Smooth muscle cell (in vitro differentiated cells): ENCODE data around the gene TECR. TPM values are rescaled to one million over a fixed set of nuclear protein-coding genes. Genes with fewer than 3 reads are reported as not detected.

Experiments used
- DNase-seq: peaks from one replicate; lab custom pipeline; 2025; ENCODE audit not compliant: unreplicated experiment; lab: John Stamatoyannopoulos, UW
- H2AFZ ChIP-seq: fragments of 200-600 bp; sonication (generic); 2 replicates; pipeline ENCODE4 v1.6.0; 2016; ENCODE audit warnings: antibody characterized with exemption, low read depth, mild to moderate bottlenecking
- H3F3A ChIP-seq: fragments of 200-600 bp; sonication (generic); 2 replicates; pipeline ENCODE4 v1.6.0; 2017; ENCODE audit warnings: antibody characterized with exemption, low read depth
- H3K27ac ChIP-seq: fragments of 200-600 bp; sonication (generic); 2 replicates; pipeline ENCODE4 v1.5.1; 2016; ENCODE audit warnings: low read depth, mild to moderate bottlenecking
- H3K27me3 ChIP-seq: fragments of 200-600 bp; sonication (generic); 2 replicates; pipeline ENCODE4 v1.6.1; 2016; ENCODE audit warnings: low read depth, mild to moderate bottlenecking
- H3K36me3 ChIP-seq: fragments of 200-600 bp; sonication (generic); 2 replicates; pipeline ENCODE4 v1.5.1; 2016; ENCODE audit warnings: low read depth
- H3K4me1 ChIP-seq: fragments of 200-600 bp; sonication (generic); 2 replicates; pipeline ENCODE4 v1.5.1; 2016; ENCODE audit warnings: low read depth
- H3K4me2 ChIP-seq: fragments of 200-600 bp; sonication (generic); 2 replicates; pipeline ENCODE4 v1.6.0; 2016; ENCODE audit warnings: mild to moderate bottlenecking
- H3K4me3 ChIP-seq: fragments of 200-600 bp; sonication (generic); 2 replicates; pipeline ENCODE4 v1.5.1; 2016; ENCODE audit warnings: mild to moderate bottlenecking
- H3K79me2 ChIP-seq: fragments of 200-600 bp; sonication (generic); 2 replicates; pipeline ENCODE4 v1.6.0; 2016; ENCODE audit warnings: low read depth, mild to moderate bottlenecking
- H3K9ac ChIP-seq: fragments of 200-600 bp; sonication (generic); 2 replicates; pipeline ENCODE4 v1.6.0; 2016; ENCODE audit warnings: low read depth
- H3K9me3 ChIP-seq: fragments of 200-600 bp; sonication (generic); replicated peaks from 2 replicates; pipeline ENCODE4 v1.5.1; 2016; ENCODE audit warnings: low read depth
- H4K20me1 ChIP-seq: fragments of 200-600 bp; sonication (generic); 2 replicates; pipeline ENCODE4 v1.6.0; 2016; ENCODE audit warnings: low read depth
- WGBS: methylation state at CpG from one replicate; pipeline ENCODE4 v1.1.7; 2016; ENCODE audit warnings: low lambda C conversion rate; 5-methylcytosine and 5-hydroxymethylcytosine counted together
- polyA plus RNA-seq: library from polyadenylated mRNA; unstranded; fragments of >200 nt; fragmentation: Nextera tagmentation; extraction: Ambion mirVana; gene quantifications from 2 replicates; pipeline ENCODE4 v1.2.1, GENCODE V29; 2016
- total RNA-seq: library from RNA; depleted of rRNA; stranded (reverse); fragments of >200 nt; gene quantifications from 2 replicates; pipeline ENCODE4 v1.2.3, GENCODE V29; 2014
- TF ChIP-seq, protein P1 (sequence below): fragments of 200-600 bp; sonication (generic); IDR thresholded peaks from 2 replicates; pipeline ENCODE4 v1.5.1; 2017; ENCODE audit warnings: borderline replicate concordance, mild to moderate bottlenecking, antibody characterized with exemption; ENCODE audit not compliant: insufficient read depth, poor library complexity, severe bottlenecking

Gene TECR
- total and polyA plus RNA-seq, 2 experiments from 2014 or later: 86.1 to 216 TPM

DNA sequence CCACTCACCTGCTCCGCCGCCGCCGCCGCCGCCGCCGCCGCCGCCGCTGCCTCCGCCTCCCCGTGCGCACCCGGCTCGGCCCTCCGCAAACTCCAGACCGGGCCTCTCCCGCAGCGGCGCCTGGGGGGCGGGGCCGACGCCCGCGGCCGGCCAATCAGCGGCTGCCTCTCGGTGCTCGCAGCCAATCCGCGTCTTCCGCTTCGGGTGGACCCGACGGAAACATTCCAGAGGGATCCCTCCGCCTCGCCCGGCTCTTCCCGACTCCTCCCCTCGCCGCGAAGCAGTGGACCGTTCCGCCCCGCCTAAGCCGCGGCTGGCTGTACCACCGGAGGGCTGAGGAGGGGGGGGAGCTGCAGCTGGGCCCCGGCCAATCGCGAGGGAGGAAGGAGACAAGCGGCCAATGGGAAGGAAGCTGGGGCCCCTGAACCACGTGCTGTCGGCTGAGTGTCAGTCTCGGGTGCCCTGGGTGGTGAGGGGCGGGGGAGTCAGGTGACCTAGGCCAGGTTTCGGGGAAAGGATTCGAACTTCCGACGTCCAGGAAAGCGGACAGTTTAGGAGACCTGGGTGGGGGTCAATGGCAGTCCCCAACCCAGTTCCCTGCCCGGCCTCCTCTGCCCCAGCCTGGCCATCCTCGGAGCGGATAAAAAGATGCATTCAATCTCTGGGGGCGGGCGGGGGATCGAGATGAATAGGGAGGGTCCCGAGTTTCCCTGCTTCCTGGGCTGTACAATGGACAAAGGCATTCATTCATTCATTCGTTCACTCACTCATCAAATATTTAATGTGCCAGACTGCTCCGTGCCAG is 33.2 kb upstream of the TECR start, which contains the start of gene GIPC1:
Gene GIPC1, minus strand, starts transcription at position 99 of the 805 bp plus-strand sequence. CDS start 13,151 bp downstream, outside the sequence.
- Histone ChIP-seq H3K9me3 (no peaks in the 10 kb centered on the region), H3K4me2 (peak within 1 kb of the TSS; percentile 90), H4K20me1 (peaks cover 35% of the 10 kb centered on the region), H3F3A (no peaks in the 10 kb centered on the region), H3K27ac (peak within 1 kb of the TSS; percentile 70), H3K36me3 (no peaks in the 10 kb centered on the region), H3K4me1 (peaks cover 14% of the 10 kb centered on the region), H3K4me3 (peak within 1 kb of the TSS; percentile 75), H2AFZ (peak within 1 kb of the TSS; percentile 33), H3K79me2 (peaks cover 45% of the 10 kb centered on the region), H3K9ac (peak within 1 kb of the TSS; percentile 56), H3K27me3 (no peaks in the 10 kb centered on the region)
- TF ChIP-seq, protein P1, sequence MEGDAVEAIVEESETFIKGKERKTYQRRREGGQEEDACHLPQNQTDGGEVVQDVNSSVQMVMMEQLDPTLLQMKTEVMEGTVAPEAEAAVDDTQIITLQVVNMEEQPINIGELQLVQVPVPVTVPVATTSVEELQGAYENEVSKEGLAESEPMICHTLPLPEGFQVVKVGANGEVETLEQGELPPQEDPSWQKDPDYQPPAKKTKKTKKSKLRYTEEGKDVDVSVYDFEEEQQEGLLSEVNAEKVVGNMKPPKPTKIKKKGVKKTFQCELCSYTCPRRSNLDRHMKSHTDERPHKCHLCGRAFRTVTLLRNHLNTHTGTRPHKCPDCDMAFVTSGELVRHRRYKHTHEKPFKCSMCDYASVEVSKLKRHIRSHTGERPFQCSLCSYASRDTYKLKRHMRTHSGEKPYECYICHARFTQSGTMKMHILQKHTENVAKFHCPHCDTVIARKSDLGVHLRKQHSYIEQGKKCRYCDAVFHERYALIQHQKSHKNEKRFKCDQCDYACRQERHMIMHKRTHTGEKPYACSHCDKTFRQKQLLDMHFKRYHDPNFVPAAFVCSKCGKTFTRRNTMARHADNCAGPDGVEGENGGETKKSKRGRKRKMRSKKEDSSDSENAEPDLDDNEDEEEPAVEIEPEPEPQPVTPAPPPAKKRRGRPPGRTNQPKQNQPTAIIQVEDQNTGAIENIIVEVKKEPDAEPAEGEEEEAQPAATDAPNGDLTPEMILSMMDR: no peak
- WGBS: 12% methylated on average over 56 of the region's 71 CpGs
- DNase-seq: peak; percentile 88

GRCh38 chr19:14496834-14497227 is 32.6 kb upstream of the TECR start:
- Histone ChIP-seq H3K9ac (no peak overlapping the region), H3K4me1 (peaks cover 14% of the 10 kb centered on the region), H3K27ac (no peak overlapping the region), H3K4me2 (peak overlapping the region; percentile 63), H3K4me3 (no peak overlapping the region), H4K20me1 (peaks cover 29% of the 10 kb centered on the region), H3F3A (no peaks in the 10 kb centered on the region), H2AFZ (peak overlapping the region; percentile 33), H3K79me2 (peaks cover 39% of the 10 kb centered on the region), H3K36me3 (no peaks in the 10 kb centered on the region), H3K9me3 (no peaks in the 10 kb centered on the region), H3K27me3 (no peaks in the 10 kb centered on the region)
- TF ChIP-seq, protein P1: no peak
- 90% methylated on average over 7 of the region's 7 CpGs for WGBS
- no peak for DNase-seq

GRCh38 chr19:14497228-14497921 is 32.0 kb upstream of the TECR start:
- no peak for DNase-seq
- Histone ChIP-seq H3K4me3 (no peak overlapping the region), H3K27ac (no peak overlapping the region), H3K9me3 (no peaks in the 10 kb centered on the region), H4K20me1 (peaks cover 23% of the 10 kb centered on the region), H3K27me3 (no peaks in the 10 kb centered on the region), H3K9ac (no peak overlapping the region), H3K4me1 (peaks cover 14% of the 10 kb centered on the region), H3K4me2 (no peak overlapping the region), H3K79me2 (peaks cover 34% of the 10 kb centered on the region), H2AFZ (peak overlapping the region; percentile 33), H3F3A (no peaks in the 10 kb centered on the region), H3K36me3 (no peaks in the 10 kb centered on the region)
- 87% methylated on average over 6 of the region's 6 CpGs for WGBS
- TF ChIP-seq, protein P1: no peak
